ENCODE measurements around the gene PPFIBP2. TPM values are rescaled to one million over a fixed set of nuclear protein-coding genes. Genes with fewer than 3 reads are reported as not detected.

The PPFIBP2 gene
- total RNA-seq, 1 experiment from 2014 or later = 1.5 TPM

DNA sequence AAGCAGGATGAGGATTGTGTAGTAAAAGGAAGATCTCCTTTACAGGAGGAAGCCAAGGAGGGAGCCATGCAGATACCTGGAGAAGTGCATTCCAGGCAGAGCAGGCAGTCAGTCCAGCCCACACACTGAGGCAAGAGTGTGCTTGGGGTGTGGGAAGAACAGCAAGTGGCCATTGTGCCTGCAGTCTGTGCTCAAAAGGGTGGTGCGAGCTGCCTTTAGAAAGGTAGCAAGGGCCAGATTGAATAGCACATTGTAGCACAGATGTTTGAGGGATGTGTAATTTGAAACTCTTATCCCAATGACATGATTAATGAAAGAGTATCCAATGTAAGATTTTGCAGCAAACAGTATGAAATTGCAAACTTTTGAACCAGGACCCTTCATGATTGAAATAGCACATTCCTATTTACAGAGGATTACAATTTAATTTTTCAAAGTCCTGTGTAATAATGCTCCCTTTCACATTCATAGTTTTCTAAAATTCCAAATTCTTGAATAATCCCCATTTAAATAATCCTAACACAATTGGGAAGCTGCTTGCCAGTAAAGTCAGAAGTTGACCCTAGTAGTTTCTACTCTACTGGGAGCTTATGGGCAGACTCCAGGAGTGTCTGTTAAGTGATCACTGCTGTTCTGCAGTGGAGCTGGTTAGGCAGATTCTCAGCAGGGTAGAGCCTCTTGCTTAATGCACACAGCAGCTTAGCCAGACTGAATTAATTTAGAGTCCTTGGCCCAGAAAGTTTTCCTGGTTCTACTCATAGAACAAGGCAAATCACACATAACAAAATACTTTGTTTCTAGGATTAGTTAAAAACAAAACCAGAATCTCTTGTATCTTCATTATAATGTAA lies 81.4 kb downstream of the PPFIBP2 start:
- no peak for DNase-seq (ENCODE audit: extremely low read depth, low read depth)

GRCh38 chr11:7595951-7596350 lies 82.2 kb downstream of the PPFIBP2 start:
- no peak for DNase-seq (ENCODE audit: extremely low read depth, low read depth)

- DNase-seq (ENCODE audit: extremely low read depth, low read depth) = no peak
Measured at GRCh38 chr11:7596975-7597391, 83.2 kb downstream of the PPFIBP2 start.

GRCh38 chr11:7597620-7598019 lies 83.8 kb downstream of the PPFIBP2 start:
- no peak for DNase-seq (ENCODE audit: extremely low read depth, low read depth)

DNA sequence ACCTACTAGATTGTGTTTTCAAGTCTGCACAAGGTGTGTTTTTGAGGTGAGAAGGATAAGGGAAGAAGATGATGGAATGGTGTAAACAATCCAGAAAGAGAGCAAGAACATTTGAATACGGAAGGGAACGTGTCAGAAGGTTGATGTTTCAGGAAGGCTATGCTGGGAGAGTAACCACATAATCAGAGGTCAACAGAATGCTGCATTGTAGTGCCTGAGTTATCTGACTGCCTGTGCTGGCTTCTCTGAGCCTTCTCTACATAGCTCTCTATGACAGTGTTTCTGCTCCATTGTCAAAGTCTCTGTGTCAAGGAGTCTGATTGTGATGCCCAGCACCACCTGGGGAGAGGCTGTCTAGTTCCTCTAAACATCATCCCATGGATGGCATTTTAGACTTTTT lies 85.4 kb downstream of the PPFIBP2 start:
- DNase-seq (ENCODE audit: extremely low read depth, low read depth) = no peak

DNA sequence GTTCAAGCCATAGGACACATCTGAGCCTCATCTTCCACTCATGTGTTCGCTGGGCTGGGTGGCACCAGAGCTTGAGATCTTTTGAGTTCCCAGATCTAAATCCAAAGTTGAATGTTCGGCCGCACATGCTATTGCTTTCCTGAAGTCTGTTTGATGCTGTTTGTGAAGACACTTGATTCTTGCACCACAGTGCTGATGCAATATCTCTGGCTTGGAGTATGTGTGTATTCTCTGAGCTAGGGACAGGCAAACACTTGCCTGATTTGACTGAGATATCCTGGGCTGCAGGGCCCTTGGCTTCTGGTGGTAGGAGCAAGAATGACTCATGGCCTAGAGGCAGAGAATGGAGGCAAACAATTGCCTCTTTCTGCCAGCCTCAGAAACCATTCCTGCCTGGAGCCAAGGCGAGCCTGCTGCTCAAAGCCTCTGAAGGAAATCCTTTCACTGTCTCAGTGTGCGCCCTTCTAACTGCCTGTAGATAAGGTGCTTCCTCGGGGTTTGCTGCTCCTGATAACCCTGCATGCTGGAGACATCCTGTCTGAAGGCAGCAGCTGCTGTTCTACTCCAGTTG lies 86.5 kb downstream of the PPFIBP2 start:
- DNase-seq (ENCODE audit: extremely low read depth, low read depth) = no peak

- DNase-seq (ENCODE audit: extremely low read depth, low read depth) = no peak
Measured at GRCh38 chr11:7603031-7603781, 89.4 kb downstream of the PPFIBP2 start.

GRCh38 chr11:7604331-7604955 lies 90.6 kb downstream of the PPFIBP2 start:
- DNase-seq (ENCODE audit: extremely low read depth, low read depth) = no peak

DNA sequence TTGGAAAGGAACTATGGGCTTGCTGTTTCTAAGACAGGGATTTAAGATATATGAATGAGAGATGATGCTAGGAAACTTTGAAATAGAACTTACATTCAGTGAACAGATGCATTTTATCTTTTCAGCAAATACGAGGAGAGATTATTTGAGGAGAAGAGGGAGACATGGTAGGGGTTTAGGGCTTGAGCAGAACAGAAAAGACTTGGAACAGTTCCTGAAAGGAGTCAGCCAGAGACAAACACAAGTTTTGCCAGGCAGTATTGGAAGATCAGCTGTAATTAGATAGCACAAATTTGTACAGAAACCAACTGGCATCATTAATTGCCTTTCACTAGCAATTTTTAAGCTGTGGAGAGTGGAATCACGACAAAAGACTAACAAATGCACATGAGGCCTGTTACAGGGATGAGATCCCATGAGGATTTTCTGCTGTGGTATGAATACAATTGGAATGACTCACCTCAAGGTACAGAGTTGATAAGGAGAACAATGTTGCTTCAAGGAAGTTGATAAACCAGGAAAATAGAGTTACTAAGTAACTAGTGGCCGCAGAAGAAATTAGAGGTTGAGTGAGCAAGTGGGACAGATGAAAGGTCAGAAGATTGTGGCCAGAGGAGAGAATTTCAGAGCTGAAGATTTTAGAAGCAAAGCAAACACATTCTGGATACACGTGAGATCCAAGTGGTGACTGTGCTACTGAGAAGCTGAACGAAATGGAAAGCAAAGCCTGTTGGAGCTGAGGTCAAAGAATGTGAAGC lies 91.6 kb downstream of the PPFIBP2 start:
- DNase-seq (ENCODE audit: extremely low read depth, low read depth) = no peak

- DNase-seq (ENCODE audit: extremely low read depth, low read depth) = no peak
Measured at GRCh38 chr11:7606496-7606895, 92.7 kb downstream of the PPFIBP2 start.

- DNase-seq (ENCODE audit: extremely low read depth, low read depth) = no peak
Measured at GRCh38 chr11:7609015-7609414, 95.2 kb downstream of the PPFIBP2 start.

DNA sequence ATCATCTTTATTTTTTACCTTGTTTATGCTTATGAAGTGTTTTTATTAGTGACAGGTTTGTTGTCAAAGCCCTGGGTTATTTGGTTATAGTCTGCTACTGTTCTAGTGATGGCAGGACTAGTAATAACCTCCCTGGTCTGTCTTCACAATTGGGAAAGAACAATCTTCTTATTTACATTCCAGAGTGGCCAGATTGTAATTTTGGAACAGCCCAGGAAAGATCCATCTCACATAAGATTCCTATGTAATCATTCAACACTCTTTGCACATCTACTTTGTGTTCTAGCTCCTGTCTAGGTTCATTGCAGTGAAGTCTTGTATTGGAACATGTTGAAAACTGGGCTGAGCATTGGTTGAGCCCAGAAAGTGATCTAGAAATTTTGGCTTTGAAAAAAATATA lies 95.7 kb downstream of the PPFIBP2 start:
- no peak for DNase-seq (ENCODE audit: extremely low read depth, low read depth)

GRCh38 chr11:7610393-7610792 lies 96.6 kb downstream of the PPFIBP2 start:
- DNase-seq (ENCODE audit: extremely low read depth, low read depth) = no peak

- DNase-seq (ENCODE audit: extremely low read depth, low read depth) = no peak
Measured at GRCh38 chr11:7611411-7611810, 97.6 kb downstream of the PPFIBP2 start.

- DNase-seq (ENCODE audit: extremely low read depth, low read depth) = no peak
Measured at GRCh38 chr11:7612056-7612660, 98.4 kb downstream of the PPFIBP2 start.

DNA sequence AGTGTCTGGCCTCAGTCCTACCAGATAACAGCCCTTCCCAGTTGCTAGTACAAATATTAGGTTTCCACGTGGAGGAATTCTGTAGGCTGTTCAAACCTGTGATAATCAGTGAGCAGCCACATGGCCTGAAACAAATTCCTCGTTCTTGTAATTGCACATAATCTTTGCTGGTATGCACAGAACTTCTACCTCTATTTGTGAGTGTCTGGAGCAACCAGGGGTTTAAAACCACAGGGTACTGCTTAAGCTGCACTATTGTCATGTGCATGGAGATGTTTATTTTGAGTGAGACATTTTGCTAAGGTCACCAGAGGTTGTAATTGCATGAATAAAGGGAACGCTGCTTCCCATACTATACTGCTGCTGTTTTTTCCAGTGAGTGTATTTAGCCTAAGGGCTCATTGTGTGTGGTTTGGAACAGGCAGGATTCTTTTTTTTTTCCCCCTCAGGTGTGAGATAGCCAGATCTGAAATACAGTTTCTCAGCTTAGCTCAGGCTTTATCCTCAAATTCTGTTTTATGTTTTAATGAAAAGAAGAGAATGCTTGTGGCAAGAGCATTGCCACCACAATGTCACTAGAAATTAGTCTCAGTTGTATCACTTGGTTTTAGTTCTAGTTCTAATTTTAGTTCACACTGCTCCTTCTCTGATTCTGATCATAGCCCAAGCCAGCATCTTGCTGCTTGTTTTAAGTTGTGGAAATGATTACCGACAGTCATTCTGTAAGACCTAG lies 99.0 kb downstream of the PPFIBP2 start:
- no peak for DNase-seq (ENCODE audit: extremely low read depth, low read depth)

- DNase-seq (ENCODE audit: extremely low read depth, low read depth) = no peak
Measured at GRCh38 chr11:7613394-7613720, 99.6 kb downstream of the PPFIBP2 start.

- no peak for DNase-seq (ENCODE audit: extremely low read depth, low read depth)
Measured at GRCh38 chr11:7614656-7615055, 100.9 kb downstream of the PPFIBP2 start.

DNA sequence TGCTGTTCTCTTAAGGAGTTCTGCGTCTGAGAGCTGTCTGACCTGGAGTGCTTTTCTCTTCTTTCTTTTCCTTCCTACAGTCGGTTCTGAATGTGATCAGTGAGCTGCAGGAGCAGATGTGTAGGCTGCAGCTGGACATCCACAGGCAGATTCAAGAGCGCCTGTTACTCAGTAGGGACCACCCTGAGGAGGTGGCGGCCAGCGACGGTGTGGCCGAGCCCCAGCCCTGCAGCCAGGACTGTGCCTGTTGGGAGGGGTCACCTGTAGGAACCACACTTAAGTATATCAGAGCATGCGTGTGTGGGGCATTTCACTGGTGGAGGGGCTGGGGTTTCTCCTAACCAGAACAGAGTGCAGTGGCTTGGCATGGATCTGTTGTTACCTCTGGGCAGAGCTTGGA lies 103.2 kb downstream of the PPFIBP2 start:
- DNase-seq (ENCODE audit: extremely low read depth, low read depth) = no peak

Data from NCI-H460 (cell line).